ENCODE measurements around the gene TMEM201.
"Not testable (repeated sequence)": the region's sequence is repeated elsewhere in the genome, so short reads cannot be mapped to it uniquely, and the experiment has no call there.

The TMEM201 gene

GRCh38 chr1:9588551-9589143, at the start of gene TMEM201:
TMEM201 (plus strand) TSS chr1:9588911; CDS start chr1:9588931, 20 bp downstream.
- DNase-seq: peak; percentile 96

DNA sequence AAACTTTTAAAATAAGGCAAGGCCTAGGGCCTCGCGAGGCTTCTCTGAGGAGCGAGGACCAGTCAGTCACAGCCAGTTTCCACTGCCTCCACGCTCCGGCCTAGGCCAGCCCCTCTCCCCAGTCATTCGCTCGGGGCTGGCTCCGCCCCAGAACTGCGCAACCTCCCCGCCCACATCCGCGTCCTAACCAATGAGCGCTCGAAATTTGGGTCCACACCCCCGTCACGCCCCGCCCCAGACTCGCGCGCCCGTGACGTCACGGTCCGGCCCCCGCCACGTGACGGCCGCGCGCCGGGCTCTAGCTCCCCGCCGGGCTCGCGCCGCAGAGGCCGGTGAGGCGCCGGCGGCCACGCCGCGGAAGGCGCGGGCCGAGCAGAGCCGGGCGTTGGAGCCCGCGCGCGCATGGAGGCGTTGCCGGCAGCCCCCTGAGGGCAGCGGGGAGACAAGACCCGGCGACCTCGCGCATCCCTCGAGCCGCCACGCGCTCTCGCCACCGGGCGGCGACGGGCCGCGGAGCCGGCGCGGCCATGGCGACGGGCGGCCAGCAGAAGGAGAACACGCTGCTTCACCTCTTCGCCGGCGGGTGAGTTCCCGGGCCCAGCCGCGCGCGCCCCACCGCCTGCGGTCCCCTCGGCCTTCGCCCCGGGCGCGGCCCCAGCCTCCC, 49.4 kb upstream of the TMEM201 start, which contains the start of gene SLC25A33:
SLC25A33 (plus strand) TSS at position 301 of the 664 bp plus-strand sequence; CDS start at position 528, 227 bp downstream.
- DNase-seq: peak; percentile 99

DNA sequence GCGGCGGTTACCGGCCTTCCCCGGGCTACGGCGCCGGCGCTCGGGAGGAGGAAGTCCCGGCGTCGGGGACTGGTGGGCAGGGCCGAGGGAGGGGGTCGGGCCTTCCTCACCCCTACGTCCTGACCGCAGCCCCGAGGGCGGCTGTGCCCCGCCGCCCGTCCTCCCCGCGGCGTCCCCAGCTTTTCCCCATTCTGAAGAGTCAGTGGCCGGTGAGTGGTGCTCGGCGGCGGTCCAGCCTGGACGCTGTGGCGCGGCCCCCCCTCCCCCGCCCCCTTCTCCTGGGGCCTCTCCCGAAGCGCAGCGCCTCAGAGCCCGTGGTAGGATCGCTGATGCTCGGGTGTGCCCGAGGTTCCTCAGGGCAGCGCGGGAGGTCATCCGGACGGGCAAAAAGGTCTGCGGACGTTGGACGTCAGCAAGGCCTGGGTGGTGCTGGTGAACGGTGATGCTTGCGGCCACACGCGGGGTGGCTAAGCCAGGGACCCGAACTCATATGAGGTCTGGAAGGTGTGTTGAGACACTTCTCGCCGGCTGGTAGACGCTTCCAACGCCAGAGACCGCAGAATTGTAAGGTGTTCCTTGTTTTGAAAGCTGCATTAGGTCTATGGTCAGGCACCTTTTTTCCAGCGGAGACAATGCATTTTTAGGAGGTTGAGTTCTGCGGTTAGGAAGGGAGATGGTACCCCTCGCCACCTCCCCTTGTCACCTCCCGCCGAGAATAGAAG, 48.7 kb upstream of the TMEM201 start:
- no peak for DNase-seq

DNA sequence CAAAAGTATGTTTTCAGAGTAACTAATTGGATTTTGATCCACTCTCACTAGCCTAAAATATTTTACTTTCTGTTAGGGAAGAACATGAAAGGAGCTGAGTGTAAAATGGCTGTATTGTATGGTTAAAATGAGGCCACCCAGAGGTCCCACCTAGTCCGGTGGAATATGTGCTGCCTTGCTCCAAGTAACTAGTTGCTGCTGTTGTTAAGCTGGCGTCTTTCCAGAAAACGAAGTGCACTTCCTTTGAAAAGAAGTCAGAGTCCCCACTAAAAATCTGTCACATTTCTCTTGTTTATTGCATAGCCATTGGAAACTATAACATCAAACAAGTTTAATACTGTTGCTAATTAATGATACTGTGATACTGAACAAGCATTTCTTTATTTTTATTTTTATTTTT, 46.3 kb upstream of the TMEM201 start:
- no peak for DNase-seq

- DNase-seq: no peak
Measured at GRCh38 chr1:9544926-9545325, 43.8 kb upstream of the TMEM201 start.

- no peak for DNase-seq
Measured at GRCh38 chr1:9549955-9550546, 38.7 kb upstream of the TMEM201 start.

DNA sequence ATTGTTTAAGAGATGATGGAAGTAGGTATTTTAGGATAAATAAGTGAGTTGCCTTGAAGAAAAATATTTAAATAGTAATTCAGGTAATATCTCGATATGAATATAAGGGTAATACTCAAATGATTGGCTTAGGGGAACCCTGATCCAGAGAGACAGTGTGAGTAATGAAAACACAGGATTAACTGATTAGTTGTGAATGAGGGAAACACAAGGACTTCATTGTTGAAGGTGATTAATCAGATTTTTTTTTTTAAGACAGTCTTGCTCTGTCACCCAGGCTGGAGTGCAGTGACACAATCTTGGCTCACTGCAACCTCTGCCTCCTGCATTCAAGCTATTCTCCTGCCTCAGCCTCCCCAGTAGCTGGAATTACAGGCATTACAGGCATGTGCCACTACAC, 36.7 kb upstream of the TMEM201 start:
- DNase-seq: no peak

DNA sequence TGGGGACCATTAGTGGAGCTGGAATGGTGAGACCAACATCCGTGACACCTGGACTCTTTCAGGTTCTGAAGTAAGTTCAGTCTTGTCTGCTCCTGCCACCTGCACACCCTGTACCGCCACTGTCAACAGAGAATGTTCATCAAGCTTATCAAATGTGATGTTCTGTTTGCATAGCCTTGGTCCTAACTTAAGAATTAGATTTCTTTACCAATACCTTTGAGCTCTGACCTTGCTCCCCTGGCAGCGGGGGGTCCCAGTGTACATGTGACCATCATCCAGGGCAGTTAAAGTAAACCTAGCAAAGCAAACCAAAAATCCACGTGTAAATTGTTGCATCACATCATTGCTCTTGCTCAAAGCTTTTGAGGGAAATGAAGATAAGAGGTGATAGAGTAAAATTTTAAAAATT, 35.0 kb upstream of the TMEM201 start:
- no peak for DNase-seq

DNA sequence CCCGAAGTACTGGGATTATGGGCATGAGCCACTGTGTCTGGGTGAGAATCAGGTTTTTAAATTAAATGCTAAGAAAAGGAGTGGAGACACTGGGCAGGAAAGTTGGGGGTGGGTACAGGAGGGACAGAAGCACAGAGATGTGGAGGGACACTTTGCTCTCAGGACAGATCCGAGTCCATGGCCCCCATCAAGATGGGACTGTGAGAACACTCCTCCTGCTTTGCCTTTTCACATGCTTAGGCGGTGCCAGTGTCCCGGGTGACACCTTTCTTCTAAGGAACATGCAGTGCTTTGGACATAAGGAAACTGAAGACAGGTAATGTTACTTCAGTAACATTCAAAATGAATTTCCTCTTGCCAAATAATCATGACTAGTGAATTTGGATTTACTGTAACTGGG, 32.8 kb upstream of the TMEM201 start:
- no peak for DNase-seq

GRCh38 chr1:9557624-9558023, 31.1 kb upstream of the TMEM201 start:
- DNase-seq: no peak

DNA sequence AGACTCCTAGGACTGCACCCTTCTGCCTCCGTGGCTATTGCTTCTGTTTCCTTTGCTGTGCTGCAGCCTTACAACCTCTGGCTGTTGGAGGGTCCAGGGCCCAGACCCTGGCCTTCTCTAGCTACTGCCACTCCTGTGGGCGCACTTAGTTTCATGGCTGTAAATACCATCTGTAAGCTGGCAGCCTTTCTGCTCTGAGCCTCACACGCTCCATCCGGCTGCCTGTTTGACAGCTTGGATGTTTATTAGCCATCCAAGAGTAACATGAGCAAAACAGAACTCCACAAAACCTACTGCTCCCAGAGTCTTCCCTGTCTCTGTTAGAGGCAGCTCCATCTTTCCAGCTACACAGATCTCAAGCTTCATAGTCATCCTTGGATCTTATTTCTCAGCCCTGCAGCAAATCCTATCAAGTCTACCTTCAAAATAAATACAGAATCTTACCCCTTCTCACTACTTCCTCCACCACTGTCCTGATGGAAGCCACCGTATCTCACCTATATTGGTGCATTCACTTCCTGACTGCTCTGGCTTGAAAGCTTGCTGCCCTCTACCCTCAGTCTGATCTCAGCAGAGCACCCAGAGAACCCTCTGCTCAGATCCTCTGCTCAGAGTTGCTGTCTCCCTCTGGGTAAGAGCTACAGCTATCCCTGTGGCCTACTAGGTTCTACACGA, 30.3 kb upstream of the TMEM201 start:
- no peak for DNase-seq

DNA sequence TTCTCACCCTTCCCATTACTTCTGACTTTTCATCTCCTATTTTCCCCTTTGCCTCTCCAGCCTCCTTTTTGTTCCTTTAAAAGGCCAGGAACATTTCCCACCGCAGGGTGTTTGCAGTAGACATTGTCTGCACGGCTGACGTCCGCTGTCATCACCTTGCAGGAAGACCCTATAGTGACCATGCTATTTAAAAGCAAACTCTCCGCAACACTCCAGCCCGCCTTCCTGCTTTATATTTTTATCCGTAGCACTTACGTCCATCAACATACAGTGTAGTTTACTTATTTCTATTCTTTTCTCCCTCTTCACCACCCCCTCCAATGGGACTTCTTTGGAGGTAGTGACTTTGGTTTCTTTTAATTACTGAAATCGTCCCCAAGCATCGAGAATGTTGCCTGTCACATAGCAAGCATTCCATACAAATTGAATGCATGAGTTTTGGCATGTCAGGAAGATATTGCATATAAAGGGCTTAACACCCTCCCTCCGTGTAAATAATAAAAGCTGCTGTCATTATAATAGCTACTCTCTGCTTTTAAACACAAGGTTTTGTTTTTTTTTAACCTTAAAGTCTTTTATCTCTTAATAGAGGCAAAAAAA, 29.7 kb upstream of the TMEM201 start:
- no peak for DNase-seq

GRCh38 chr1:9559673-9560072, 29.0 kb upstream of the TMEM201 start:
- no peak for DNase-seq

- DNase-seq: not testable (repeated sequence)
Measured at GRCh38 chr1:9560090-9560489, 28.6 kb upstream of the TMEM201 start.

- DNase-seq: no peak
Measured at GRCh38 chr1:9561429-9561828, 27.3 kb upstream of the TMEM201 start.

GRCh38 chr1:9569267-9569666, 19.4 kb upstream of the TMEM201 start:
- DNase-seq: no peak

DNA sequence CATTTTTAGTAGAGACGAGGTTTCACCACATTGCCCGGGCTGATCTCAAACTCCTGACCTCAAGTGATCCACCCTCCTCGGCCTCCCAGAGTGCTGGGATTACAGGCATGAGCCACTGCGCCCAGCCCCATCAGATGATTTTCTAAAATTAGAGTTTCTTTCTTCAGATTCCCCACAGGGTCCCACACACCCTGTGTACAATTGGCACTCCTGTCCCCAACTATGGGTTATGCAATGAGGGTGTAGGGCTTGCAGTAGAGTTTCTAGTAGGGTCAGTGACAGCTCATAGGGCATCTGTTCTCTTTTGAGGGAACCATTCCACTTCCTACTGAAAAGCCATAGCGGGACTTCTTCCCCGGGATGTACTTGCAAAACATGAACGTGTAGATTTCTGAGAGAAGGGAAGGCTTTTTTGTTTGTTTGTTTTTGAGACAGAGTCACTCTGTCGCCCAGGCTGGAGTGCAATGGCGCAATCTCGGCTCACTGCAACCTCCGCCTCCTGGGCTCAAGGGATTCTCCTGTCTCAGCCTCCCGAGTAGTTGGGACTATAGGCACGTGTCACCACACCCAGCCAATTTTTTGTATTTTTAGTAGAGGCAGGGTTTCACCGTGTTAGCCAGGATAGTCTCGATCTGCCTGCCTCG, 17.7 kb upstream of the TMEM201 start:
- not testable (repeated sequence) for DNase-seq

GRCh38 chr1:9573723-9574122, 15.0 kb upstream of the TMEM201 start:
- no peak for DNase-seq

GRCh38 chr1:9575486-9575885, 13.2 kb upstream of the TMEM201 start:
- no peak for DNase-seq

DNA sequence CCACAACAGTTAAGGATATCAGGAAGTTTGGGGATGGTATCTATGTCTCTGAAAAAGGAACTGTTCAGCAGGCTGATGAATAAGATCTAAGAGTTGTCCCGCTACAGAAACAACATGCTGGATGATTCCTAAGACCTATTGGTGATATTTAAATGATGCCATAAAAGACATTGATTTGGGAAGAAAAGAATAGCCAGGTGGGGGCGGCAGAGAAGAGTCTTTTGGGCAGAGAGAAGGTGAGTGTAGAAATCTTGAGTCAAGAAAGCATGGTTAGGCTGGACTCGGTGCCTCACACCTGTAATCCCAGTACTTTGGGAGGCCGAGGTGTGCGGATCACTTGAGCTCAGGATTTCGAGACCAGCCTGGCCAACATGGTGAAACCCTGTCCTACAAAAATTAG, 11.8 kb upstream of the TMEM201 start:
- DNase-seq: no peak

DNA sequence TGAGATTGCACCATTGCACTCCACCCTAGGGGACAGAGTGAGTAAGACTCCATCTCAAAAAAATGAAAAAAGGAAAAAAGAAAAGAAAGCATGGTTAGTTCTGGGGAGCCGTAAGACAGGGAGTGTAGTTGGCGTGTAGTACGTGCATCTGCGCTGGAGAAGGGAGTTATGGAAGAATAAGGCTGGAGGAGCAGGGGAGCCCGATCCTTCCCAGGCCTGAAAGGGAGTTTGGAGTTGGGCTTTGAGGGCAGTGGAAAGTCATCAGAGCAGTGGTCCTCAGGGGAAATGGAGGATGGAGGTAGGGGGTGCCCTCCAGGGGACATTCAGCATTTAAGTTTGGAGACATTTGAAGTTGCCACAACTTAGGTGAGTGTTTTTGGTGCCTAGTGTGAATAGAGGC, 11.3 kb upstream of the TMEM201 start:
- DNase-seq: no peak

- DNase-seq: no peak
Measured at GRCh38 chr1:9580942-9581341, 7.8 kb upstream of the TMEM201 start.

All from activated T-cell treated with anti-CD3 and anti-CD28 coated beads, Interleukin-2, amount 50 U/mL, for 1 hour (primary cell).